Lung (tissue), 12 donors: Measurements from ENCODE around the gene SHC3. TPM values are rescaled to one million over a fixed set of nuclear protein-coding genes. Genes with fewer than 3 reads are reported as not detected.

Experiments
- ATAC-seq: fragments of 200-7000 bp; cut with Tn5 transposase; one replicate; pipeline ENCODE4 v1.9.1; 2020; ENCODE audit warnings: moderate number of reproducible peaks; ENCODE audit not compliant: insufficient read depth, low FRiP score
- DNase-seq, 3 donors: peaks; one replicate each; pipeline ENCODE4 v3.0.0-alpha.2; 2013 to 2017
- H3K27ac ChIP-seq, 2 donors: one replicate each; pipeline ENCODE4 v1.5.1; 2013; ENCODE audit warnings: mild to moderate bottlenecking in 2 of 2, moderate library complexity in 2 of 2, control low read depth in 1 of 2, inconsistent platforms in 1 of 2, low read depth in 1 of 2, low read length in 1 of 2
- H3K27me3 ChIP-seq, 3 donors: one replicate each; pipeline ENCODE4 v1.5.1; 2013; ENCODE audit warnings: low read length in 2 of 3; ENCODE audit not compliant: control insufficient read depth in 3 of 3, insufficient read depth in 3 of 3
- H3K36me3 ChIP-seq, 4 donors: one replicate each; pipeline ENCODE4 v1.5.1; 2013; ENCODE audit warnings: low read length in 4 of 4, mild to moderate bottlenecking in 1 of 4, moderate library complexity in 1 of 4; ENCODE audit not compliant: control insufficient read depth in 4 of 4, insufficient read depth in 4 of 4
- H3K4me1 ChIP-seq, 5 donors: one replicate each; pipeline ENCODE4 v1.5.1; 2013; ENCODE audit warnings: low read length in 5 of 5, mild to moderate bottlenecking in 2 of 5, moderate library complexity in 1 of 5; ENCODE audit not compliant: control insufficient read depth in 5 of 5, insufficient read depth in 5 of 5
- H3K4me3 ChIP-seq: one replicate; pipeline ENCODE4 v1.5.1; 2013; ENCODE audit warnings: mild to moderate bottlenecking, control low read depth, moderate library complexity
- H3K9ac ChIP-seq, 2 donors: one replicate each; pipeline ENCODE4 v1.5.1; 2013; ENCODE audit warnings: low read length in 2 of 2, control low read depth in 1 of 2; ENCODE audit not compliant: insufficient read depth in 1 of 2
- H3K9me3 ChIP-seq, 4 donors: one replicate each; pipeline ENCODE4 v1.5.1; 2013; ENCODE audit warnings: low read length in 3 of 4, mild to moderate bottlenecking in 1 of 4, moderate library complexity in 1 of 4; ENCODE audit not compliant: control insufficient read depth in 4 of 4, insufficient read depth in 3 of 4
- CTCF ChIP-seq: IDR thresholded peaks from 2 replicates; pipeline ENCODE4 v1.5.1; 2012; ENCODE audit warnings: mild to moderate bottlenecking; ENCODE audit errors: control extremely low read depth, extremely low read depth
- WGBS, 2 donors: extraction: QIAGEN DNeasy Blood & Tissue Kit; methylation state at CpG; one replicate each; pipeline ENCODE4 v1.1.7; 2013; 5-methylcytosine and 5-hydroxymethylcytosine counted together
- polyA plus RNA-seq, 2 donors: library from polyadenylated mRNA; stranded (reverse); fragments of 200-250 nt; gene quantifications; one replicate each; pipeline ENCODE4 v1.2.1, GENCODE V29; 2013
- total RNA-seq, 2 donors: library from RNA; depleted of rRNA in 1 of 2; stranded (reverse); fragments of >200 nt in 1 of 2; gene quantifications; one replicate each; pipeline ENCODE4 v1.2.1, GENCODE V29; 2014 to 2021
- donor health status: control.
- donor health status: control.
- donor health status: Bipolar disorder and iron deficiency.
- donor health status: healthy.
- donor health status: DM: yes; HTN: yes; CAD: no.

The SHC3 gene
- total and polyA plus RNA-seq, 4 donors = 1.8 to 19.2 (median 4.0) TPM

GRCh38 chr9:89022001-89022759, 156.4 kb downstream of the SHC3 start:
- Histone ChIP-seq H3K9me3 (peaks cover 0 to 6% (median 0%) of the 10 kb centered on the region in 4 donors), H3K4me3 (no peak overlapping the region), H3K9ac (no peak overlapping the region), H3K4me1 (peaks cover 10 to 29% (median 13%) of the 10 kb centered on the region in 5 donors), H3K36me3 (no peaks in the 10 kb centered on the region), H3K27me3 (no peaks in the 10 kb centered on the region), H3K27ac (peak overlapping the region; percentile 48 to 85)
- no peak for TF ChIP-seq CTCF
- WGBS, 2 donors = 46 to 69% methylated on average over 15 of the region's 15 CpGs
- peak; percentile 88 to 92 (median 89) for DNase-seq
- peak; percentile 77 for ATAC-seq

GRCh38 chr9:89021154-89021803, 157.3 kb downstream of the SHC3 start:
- no peaks in the 10 kb centered on the region for H3K27me3 ChIP-seq
- peak overlapping the region in 1 of 2 donors; percentile 85 for H3K27ac ChIP-seq
- TF ChIP-seq CTCF = no peak
- DNase-seq (peak in 1 of 3 donors; percentile 24), ATAC-seq (peak; percentile 41)
- H3K9me3 ChIP-seq = peaks cover 0 to 4% (median 0%) of the 10 kb centered on the region in 4 donors
- H3K36me3 ChIP-seq = no peaks in the 10 kb centered on the region
- H3K4me3 ChIP-seq = no peak overlapping the region
- peaks cover 10 to 29% (median 13%) of the 10 kb centered on the region in 5 donors for H3K4me1 ChIP-seq
- 64 to 82% methylated on average over 8 of the region's 8 CpGs for WGBS, 2 donors
- no peak overlapping the region for H3K9ac ChIP-seq

GRCh38 chr9:89020754-89021153, 157.9 kb downstream of the SHC3 start:
- Histone ChIP-seq H3K4me1 (peaks cover 10 to 29% (median 13%) of the 10 kb centered on the region in 5 donors), H3K4me3 (no peak overlapping the region), H3K36me3 (no peaks in the 10 kb centered on the region), H3K27me3 (no peaks in the 10 kb centered on the region), H3K9me3 (peaks cover 0 to 4% (median 0%) of the 10 kb centered on the region in 4 donors), H3K27ac (peak overlapping the region in 1 of 2 donors; percentile 85), H3K9ac (no peak overlapping the region)
- no peak for TF ChIP-seq CTCF
- 96 to 100% methylated on average over 4 of the region's 4 CpGs for WGBS, 2 donors
- ATAC-seq (no peak), DNase-seq (no peak)
